GM21515 (cell line): ENCODE data around the gene SMYD3.

Experiments
- ATAC-seq: cut with Tn5 transposase; IDR thresholded peaks from one replicate; pipeline ENCODE4 v1.9.1; 2021; ENCODE audit not compliant: unreplicated experiment

SMYD3 gene

DNA sequence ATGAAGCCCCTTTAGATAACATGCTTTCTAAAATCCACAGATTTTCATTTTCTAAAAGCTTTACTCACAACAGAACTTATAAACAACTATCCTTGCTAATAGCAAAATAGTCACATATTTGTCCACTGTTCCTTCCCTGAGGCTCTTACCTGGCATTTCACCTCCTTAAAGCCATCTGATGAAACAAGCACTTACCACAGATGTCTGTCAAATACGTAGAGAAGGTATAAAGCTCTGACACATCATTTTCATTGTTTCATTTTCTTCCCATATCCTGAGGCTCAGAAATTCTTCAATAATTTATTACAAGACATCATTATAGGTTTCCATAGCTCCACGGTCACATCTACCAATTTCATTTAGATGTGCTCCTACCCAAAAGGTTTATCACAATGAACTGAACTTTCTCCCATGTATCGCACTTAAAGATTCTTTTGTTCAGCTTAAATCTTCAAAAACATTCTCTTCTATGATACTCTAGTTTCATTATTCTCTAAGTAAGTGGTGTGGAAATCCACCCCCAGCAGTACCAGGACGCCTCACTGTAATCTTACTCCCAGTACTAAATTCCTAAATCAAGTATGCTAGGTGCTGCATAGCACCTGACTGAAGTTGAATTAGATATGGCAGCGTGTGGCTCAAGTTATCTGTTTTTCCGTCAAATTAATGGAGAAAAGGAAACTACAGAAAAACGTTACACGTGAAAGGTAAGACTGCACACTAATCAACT, 569.6 kb downstream of the SMYD3 start:
- no peak for ATAC-seq

DNA sequence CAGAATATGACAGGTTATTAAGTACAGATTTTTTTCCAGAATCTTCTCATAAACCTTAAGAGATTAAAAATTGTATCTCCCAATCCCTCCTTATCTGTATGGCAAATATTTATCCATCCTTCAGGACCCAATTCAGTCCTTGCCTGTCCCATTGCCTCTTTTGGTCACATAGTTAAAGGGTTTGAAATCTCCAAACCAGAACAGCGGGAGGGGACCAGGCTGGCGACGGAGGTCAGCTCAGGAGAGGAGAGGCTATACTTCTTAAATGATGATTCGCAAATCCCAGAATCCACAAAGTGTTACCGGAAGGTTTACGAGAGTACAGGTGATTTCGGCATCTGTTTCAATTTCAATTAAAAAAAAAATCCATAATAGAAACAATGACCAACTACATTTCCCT, 572.7 kb downstream of the SMYD3 start:
- ATAC-seq = no peak

DNA sequence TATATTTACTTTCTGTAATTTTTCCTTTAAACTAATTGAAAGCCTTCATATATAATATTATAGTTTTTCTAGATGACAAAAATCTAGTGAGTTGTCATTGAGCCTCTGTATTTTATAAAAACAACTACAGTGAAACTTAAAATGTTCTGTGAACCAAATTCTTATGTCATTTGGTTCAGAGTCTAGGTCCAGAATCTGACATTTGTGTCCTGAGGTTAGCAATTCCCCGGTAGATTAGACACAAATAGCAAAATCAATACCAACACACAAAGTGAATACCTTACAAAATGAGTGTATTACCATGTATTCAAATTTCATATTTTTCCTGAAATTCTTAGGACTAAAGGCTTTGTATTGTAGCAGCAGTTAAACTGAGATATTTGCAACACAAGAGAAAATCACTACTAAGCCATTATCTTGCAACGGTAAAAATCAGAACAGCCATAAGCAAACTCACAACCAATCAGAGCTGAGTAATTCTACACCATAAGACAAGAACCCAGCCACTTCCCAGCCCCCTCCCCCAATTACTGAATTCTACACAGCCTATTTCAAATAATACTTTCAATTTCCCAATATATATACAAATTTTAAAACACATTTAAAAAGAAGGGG, 573.5 kb downstream of the SMYD3 start:
- ATAC-seq = no peak

DNA sequence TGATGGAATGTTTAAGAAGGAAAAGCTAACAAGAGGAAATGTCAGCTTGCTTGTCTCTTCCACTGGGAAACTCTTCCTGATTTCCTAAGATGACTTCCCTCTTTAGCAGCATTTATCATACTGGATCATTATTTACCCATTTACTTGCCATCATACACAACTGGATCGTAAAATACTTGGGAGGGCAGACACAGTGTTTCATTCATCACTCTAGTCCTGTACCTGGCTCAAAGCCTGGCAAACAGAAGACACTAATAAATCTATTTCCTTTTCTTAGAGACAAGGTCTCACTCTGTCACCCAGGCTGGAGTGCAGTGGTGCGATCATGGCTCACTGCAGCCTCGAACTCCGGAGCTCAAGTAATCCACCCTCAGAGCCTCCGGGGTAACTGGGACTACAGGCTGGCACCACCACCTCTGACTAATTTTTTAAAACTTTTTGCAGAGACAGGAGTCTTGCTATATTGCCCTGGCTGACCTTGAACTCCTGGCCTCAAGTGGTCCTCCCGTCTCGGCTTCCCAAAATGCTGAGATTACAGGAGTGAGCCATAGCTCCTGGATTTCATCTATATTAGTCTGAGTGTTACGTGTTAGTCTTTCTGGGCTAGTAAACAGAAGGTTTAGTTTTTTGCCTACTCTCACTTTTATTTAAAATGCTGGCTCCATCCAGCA, 574.6 kb downstream of the SMYD3 start:
- no peak for ATAC-seq

DNA sequence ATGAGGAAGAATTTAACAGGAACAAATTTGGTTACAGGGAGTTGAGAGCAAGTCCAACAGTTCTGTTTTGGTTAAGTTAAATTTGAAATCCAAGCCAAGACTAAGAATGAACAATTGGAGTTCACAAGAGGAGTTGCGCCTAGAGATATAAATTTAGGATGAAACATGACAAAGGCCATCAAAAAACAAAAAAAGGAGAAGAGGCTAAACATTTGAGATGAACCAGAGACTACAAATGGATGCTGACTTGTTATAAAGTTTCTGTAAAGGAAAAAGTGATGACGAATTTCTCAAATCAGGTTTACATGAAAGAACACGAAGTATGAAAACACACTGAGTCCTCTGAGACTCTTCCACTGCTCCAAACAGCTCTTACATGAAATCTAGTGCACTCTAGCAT, 575.6 kb downstream of the SMYD3 start:
- ATAC-seq = no peak

DNA sequence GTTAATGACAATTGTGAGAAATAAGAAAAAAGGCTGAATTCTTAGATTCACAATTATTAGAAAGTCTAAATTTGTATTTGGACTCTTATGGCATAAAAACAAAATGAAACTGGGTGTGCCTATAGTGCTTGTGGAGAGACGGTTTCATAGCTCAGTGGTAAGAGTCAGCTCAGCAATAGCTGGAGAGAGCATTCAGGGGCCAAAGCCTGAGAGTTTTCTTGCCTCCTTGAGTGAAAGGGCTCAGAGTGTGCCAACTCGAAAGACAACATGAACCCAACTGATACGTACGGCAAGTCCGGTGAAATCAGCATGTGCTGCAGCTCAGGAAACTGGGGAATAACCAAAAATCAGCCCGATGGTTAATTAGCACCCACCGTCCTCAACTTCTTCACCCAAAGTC, 577.9 kb downstream of the SMYD3 start:
- no peak for ATAC-seq

DNA sequence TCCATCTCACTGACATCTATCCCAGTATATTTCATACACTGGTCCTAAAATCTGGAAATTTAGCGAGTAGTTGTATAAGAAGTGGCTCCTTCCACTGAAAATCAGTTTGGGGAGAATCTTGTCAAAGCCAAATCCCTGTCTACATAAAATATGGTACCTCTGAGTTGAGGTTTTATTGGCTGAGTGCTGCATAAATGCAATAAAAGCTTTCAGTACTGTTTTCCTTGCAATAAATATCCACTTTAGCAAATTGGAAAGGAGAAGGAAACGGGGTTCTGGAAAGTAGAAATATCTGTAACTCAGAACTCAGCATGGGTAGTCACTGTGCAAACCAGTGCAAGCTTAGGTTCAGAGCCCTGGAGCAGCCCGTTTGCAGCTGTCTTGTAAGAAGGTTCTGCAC, 580.2 kb downstream of the SMYD3 start:
- no peak for ATAC-seq

DNA sequence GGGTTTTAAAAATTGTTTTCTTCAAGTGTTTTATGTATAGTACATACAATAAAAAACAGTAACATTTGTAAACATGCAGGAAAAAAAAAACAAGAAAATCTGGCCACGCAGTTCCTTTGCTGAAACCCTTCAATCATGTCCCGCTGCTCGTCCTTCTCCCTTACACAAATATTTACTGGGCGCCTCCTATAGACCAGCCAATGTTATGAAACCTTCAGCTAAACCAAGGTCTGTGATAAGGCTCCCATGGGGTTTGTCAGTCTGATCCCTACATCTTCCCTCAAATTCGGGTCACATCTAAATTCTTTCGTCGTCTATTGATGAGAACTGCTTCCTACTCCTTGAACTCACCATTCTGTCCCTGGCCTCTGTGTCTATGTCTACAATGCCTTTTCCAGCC, 583.9 kb downstream of the SMYD3 start:
- no peak for ATAC-seq

DNA sequence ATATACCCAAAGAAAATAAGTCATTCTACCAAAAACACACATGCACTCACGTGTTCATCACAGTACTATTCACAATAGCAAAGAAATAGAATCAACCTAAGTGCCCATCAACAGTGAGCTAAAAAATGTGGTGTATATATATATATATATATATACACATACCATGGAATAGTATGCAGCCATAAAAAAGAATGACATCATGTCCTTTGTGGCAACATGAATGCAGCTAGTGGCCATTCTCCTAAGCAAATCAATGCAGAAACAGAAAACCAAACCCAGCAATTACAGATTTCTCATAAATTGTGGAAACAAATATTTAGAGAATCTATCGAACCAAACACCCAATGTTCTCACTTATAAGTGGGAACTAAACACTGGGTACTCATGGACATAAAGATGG, 585.7 kb downstream of the SMYD3 start:
- ATAC-seq = no peak

DNA sequence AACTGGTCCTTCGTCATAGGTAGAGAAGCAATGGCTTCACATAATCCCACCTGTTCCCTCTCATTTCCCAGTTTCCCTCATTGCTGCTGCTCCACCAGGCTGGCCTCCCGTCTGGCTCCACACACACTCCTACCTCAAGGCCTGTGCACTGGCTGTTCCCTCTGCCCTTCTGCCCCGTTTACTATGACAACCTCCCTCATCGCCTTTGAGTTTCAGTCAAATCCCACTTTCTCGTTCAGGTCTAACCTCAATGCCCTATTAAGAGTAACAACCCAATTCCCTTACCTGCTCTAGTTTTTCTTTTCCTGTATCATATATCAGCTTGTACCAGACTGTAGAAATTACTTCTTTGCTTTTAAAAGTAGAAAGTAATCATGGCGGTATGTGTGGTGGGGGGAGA, 589.7 kb downstream of the SMYD3 start:
- ATAC-seq = no peak

DNA sequence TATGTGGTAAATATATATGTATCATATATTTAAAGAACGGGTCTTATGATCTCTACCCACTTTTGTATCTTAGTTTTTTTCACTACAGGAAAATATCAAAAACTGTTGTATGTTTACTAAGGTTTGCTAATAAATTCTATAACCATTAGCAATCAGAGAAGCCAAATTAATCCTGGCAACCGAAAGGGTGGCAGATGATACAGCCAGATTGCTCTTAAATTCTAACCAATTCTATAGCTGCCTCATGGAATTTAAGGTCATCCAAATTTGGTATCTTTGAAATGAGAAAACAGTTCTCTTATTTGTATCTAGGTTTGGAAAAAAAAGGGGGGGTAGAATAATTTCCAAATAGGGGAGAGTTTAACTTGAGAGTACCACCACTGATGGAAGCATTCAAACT, 591.2 kb downstream of the SMYD3 start:
- ATAC-seq = no peak

DNA sequence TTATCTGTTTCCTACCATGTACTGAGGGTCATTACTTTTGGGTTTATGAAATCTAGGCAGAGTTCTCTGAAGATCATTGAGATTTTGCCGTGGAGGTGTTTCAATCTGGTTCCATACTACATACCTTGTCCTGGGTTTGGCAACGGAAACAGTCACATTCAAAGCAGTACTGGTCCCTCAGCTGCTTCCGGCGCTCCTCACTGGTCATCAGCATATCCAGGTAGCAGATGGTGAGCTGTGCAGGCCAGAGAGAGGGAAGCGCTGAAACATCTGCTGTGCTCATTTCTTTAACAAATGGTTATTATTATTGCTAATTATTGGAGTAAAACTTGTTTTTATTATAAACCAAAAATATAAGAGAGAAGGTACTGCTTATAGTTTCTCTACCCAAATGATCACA, 591.7 kb downstream of the SMYD3 start:
- ATAC-seq = no peak

DNA sequence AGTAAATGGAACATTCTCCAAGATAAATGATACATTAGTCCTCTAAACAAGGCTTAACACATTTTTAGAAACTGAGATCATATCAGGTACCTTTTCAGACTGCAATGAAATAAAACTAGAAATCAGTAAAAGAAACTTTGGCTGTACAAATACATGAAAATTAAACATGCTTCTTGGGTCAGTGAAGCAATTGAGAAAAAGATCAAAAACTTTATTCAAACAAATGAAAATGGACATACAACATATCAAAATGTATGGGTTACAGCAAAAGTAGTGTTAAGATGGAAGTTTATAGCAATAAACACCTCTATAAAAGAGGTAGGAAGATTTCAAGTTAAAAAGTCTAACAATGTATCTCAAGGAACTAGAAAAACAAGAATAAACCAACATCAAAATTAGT, 598.5 kb downstream of the SMYD3 start:
- no peak for ATAC-seq

DNA sequence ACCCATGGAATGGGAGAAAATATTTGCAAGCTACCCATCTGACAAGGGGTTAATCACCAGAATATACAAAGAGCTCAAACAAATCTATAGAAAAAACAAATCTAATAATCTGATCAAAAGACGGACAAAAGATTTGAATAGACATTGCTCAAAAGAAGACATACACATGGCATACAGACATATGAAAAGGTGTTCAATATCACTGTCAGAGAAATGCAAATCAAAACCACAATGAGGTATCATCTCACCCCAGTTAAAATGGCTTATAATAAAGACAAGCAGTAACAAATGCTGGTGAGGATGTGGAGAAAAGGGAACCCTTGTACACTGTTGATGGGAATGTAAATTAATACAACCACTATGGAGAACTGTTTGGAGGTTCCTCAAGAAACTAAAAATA, 600.9 kb downstream of the SMYD3 start:
- no peak for ATAC-seq

DNA sequence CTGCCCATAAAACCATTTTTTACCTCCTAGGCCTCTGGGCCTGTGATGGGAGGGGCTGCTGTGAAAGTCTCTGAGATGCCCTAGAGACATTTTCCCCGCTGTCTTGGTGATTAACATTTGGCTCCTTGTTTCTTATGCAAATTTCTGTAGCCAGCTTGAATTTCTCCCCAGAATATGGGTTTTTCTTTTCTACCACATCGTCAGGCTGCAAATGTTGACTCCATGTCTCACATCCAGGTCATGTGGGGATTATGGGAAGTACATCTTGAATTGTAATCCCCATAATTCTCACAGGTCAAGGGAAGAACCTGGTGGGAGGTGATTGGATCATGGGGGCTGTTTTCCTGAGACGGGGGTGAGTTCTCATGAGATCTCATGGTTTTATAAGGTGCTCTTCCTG, 603.2 kb downstream of the SMYD3 start:
- ATAC-seq = no peak

DNA sequence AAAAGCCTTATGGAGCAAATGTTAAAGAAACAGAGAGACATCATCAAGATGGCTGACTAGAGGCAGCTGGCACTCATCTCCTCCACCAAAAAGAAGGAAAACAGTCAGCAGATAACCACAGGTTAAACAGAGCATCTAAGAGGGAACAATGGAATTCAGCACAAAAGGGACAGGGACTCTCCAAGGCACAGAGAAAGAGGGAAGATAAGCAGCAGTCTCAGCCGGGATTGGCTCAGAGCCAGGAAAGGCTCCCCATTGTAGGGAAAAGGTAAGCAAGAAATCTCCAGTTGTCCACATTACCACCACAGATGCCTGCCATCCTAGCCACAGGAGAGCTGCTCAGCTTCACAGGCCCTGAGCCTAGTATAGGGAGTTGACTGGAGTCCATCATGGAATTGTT, 605.5 kb downstream of the SMYD3 start:
- no peak for ATAC-seq

DNA sequence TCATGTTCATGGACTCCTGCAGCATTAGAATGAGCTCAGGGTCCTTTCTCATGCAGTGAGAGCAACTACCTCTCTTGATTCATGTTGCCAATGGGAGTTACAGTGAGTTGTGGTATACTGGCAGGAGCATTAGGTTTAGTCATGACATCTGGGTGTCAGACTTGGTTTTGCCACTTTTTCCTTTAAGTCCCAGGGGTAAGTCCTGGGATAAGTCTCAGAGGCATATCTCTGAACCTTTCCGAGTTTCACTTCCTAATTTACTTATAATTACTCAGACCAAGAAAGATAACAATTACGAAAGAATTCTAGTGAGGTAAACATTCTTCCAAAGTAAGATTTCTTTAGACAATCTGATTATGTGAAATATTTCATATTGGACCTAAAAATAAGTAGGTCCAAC, 606.0 kb downstream of the SMYD3 start:
- no peak for ATAC-seq

DNA sequence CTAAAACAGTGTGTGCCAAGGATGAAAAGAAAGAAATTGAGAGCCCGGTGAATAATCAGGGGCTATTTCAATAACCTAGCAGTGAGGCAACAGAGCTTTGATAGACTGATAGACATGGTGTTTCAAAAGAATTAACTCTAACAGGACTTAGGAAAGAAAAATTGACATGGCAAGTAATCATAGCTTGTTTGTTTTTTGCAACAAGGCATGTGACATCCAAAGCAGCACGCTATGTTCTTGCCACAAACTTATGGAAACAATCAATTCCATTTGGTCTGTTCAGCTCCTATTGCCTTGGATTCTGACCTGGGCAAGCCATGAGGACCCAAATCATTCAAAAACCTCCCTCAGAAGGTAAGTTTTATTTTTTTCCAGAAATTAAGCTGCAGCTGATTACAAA, 608.5 kb downstream of the SMYD3 start:
- no peak for ATAC-seq

DNA sequence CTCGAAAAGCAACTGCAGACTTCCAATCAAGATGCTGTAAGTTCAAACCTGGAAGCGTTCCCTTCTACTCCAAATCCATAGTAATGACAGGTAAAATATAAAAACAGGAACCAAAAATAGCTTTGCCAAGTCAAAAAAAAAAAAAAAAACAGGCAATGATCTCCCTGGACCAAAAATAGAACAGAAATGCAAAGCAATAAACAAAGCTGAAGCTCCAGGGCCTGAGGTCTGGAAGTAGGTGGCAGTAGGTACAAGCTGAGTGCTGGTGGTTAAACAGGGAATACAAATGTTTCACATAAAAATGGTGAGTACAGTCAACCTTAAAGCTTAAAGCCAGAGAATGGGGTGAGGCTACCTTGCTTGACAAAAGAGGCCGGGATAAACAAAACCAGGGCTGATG, 610.8 kb downstream of the SMYD3 start:
- ATAC-seq = no peak

DNA sequence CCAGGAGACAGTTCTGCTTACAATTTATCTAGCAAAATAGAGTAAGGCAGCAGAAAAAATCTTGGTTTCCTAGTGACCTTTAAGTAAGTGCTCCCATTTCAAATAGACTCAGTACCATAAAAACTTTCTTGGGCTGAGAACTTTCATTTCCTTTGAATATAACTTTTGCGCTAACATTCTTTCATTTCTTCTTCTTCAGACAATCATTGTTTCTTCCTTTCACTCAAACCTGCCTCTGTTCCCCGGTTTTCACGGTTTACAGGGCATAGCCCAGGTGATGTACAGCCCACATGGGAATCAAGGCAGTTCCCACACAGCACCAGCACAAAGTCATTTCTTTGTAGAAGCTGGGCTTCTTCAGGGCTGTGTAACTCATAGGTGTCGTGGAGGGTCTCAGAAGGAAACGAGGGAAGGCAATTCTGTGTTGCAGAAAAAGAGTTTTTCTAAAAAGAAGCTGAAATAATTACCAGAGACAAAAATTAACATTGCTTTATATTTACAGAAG, 611.6 kb downstream of the SMYD3 start:
- no peak for ATAC-seq

DNA sequence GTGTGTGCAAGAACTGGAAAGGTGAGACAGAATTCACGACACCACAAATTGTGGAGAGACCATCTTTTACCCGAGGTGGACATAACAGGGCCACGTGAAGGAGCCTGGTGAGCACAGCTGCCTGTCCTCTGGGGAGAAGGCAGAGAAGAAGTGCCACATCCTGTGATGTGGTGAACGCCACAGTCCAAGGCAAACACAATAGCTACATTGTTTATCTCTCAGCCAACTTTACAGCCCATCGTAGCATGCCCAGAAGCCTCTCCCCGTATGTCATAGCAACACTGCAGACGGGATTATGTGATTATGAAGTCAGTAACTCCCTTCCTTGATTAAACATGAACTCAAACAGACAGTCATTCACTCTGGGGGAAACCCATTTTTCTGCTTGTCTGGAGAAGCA, 612.2 kb downstream of the SMYD3 start:
- ATAC-seq = no peak

DNA sequence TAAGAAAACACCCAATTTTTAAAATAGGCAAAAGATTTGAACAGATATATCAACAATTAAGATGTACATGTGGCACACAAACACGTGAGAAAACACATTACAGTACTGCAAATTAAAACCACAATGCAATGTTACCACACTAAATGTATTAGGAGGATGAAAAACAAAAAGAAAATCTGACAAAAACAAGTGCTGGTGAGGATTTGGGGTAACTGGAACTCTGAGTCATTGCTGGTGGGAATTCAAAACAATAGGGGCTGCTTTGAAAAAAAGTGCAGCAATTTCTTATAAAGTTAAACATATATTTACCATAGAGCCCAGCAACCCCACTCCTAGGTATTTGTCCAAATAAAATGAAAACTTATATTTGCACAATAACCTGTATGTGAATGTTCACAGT, 614.1 kb downstream of the SMYD3 start:
- ATAC-seq = no peak
